NT2/D1 (cell line): ENCODE results near the gene UBE2Q1.

Experiments
- SUZ12 ChIP-seq: IDR thresholded peaks from 2 replicates; pipeline ENCODE4 v1.6.1; 2011; ENCODE audit not compliant: insufficient read length, insufficient read depth; ENCODE audit errors: extremely low read depth
- YY1 ChIP-seq: IDR thresholded peaks from 2 replicates; pipeline ENCODE4 v1.6.1; 2011; ENCODE audit not compliant: insufficient read length, insufficient read depth
- ZNF274 ChIP-seq: IDR thresholded peaks from 2 replicates; pipeline ENCODE4 v1.6.1; 2011; ENCODE audit warnings: mild to moderate bottlenecking, low read depth, low read length

GRCh38 chr1:154502744-154503115 lies 55.7 kb downstream of the UBE2Q1 start:
- TF ChIP-seq ZNF274 (no peak), SUZ12 (no peak), YY1 (no peak)
